Loucy (cell line): ENCODE measurements around the gene MGAT5B.

Experiments used
- CTCF ChIP-seq: fragments of 200-600 bp; sonication (generic); conservative IDR thresholded peaks from 2 replicates; pipeline ENCODE4 v1.5.1; 2014; ENCODE audit warnings: mild to moderate bottlenecking, antibody characterized with exemption, low read length
- EZH2phosphoT487 ChIP-seq: fragments of 200-600 bp; IDR thresholded peaks from 2 replicates; pipeline ENCODE4 v1.6.1; 2018; ENCODE audit warnings: antibody characterized with exemption, mild to moderate bottlenecking, moderate library complexity, borderline replicate concordance

DNA sequence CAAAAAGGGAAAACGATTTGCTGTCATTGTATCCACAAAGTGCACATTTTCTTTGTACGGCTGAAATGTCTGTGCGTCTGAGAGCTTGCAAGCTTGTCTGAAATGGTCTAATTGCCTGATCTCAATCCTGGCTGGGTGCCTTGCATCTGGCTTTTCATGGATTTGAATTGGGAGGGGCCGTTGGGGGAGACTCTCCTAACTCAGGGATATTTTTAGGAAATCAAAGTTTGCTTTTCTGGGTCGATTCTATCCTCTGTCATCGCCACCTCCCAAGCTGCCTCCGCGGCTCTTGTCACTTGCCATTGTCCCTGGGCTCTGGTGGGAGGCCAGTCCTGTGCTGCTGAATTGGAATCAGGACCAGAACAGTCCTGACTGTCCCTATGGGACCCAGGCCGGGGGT is 33.3 kb upstream of the MGAT5B start:
- TF ChIP-seq CTCF, result no peak
- no peak for TF ChIP-seq EZH2phosphoT487
